PFSK-1 (cell line): ENCODE measurements around the gene DYNC1H1.

ENCODE experiments used
- FOXP2 ChIP-seq: optimal IDR thresholded peaks from 2 replicates; pipeline ENCODE3; 2011; ENCODE audit warnings: borderline replicate concordance, control low read depth, inconsistent platforms; ENCODE audit not compliant: insufficient read depth; ENCODE audit errors: extremely low read length, extremely low read depth
- POLR2AphosphoS5 ChIP-seq: IDR thresholded peaks from 2 replicates; pipeline ENCODE4 v1.6.1; 2012; ENCODE audit warnings: low read depth, mild to moderate bottlenecking, control low read depth, low read length, moderate library complexity
- SIN3A ChIP-seq: IDR thresholded peaks from 2 replicates; pipeline ENCODE4 v1.6.1; 2012; ENCODE audit warnings: mild to moderate bottlenecking, low read length, moderate library complexity, borderline replicate concordance; ENCODE audit not compliant: insufficient read depth
- TAF1 ChIP-seq: IDR thresholded peaks from 2 replicates; pipeline ENCODE4 v1.6.1; 2012; ENCODE audit warnings: low read length, control low read depth, borderline replicate concordance; ENCODE audit not compliant: insufficient read depth
- TF ChIP-seq, protein P1 (sequence below), 2 experiments: IDR thresholded peaks; 2 replicates each; pipeline versions ENCODE4 v1.6.1 to v1.8.0; 2011 to 2012; ENCODE audit warnings: low read depth in 2 of 2, low read length in 2 of 2, control low read depth in 1 of 2, inconsistent platforms in 1 of 2, mild to moderate bottlenecking in 1 of 2, moderate library complexity in 1 of 2; ENCODE audit not compliant: insufficient read depth in 1 of 2

DYNC1H1 gene

DNA sequence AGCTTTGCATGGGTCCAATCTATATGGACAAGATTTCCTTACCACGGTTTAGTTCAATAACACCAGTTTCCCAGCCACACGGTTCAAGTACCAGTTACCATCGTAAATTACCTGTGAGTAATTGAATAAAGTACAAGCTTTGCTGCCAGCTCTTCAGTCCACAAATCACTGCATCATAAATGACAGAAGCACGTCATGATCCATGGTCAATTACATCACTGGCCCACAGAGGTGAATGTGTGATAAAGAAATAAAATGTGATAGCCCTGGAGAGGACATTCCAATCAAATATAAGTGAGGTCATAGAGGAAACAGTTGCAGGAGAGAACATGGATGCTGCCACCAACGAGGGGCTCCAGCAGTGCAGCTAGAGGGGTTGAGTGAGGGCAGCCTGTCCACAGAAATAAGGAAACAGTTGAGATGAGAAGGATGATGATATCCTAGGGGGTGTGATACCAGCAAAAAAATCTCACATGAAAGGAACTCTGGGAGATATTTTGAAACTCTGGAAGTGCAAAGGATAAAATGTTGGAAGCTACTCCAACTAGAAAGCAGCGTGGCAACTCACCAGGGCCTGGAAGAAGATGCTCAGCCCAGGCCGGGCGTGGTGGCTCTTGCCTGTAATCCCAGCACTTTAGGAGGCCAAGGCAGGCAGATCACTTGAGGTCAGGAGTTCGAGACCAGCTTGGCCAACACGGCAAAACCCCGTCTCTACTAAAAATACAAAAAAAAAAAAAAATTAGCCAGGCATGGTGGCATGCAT, 5.8 kb upstream of the DYNC1H1 start:
- TF ChIP-seq SIN3A = no peak
- TF ChIP-seq TAF1 = no peak
- no peak for TF ChIP-seq FOXP2
- TF ChIP-seq, protein P1, sequence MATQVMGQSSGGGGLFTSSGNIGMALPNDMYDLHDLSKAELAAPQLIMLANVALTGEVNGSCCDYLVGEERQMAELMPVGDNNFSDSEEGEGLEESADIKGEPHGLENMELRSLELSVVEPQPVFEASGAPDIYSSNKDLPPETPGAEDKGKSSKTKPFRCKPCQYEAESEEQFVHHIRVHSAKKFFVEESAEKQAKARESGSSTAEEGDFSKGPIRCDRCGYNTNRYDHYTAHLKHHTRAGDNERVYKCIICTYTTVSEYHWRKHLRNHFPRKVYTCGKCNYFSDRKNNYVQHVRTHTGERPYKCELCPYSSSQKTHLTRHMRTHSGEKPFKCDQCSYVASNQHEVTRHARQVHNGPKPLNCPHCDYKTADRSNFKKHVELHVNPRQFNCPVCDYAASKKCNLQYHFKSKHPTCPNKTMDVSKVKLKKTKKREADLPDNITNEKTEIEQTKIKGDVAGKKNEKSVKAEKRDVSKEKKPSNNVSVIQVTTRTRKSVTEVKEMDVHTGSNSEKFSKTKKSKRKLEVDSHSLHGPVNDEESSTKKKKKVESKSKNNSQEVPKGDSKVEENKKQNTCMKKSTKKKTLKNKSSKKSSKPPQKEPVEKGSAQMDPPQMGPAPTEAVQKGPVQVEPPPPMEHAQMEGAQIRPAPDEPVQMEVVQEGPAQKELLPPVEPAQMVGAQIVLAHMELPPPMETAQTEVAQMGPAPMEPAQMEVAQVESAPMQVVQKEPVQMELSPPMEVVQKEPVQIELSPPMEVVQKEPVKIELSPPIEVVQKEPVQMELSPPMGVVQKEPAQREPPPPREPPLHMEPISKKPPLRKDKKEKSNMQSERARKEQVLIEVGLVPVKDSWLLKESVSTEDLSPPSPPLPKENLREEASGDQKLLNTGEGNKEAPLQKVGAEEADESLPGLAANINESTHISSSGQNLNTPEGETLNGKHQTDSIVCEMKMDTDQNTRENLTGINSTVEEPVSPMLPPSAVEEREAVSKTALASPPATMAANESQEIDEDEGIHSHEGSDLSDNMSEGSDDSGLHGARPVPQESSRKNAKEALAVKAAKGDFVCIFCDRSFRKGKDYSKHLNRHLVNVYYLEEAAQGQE (IDR thresholded peaks at IDR 0.05; ENCODE audit: insufficient read depth in 1 of 2, low read depth in 2 of 2, low read length in 2 of 2) = no peak
- TF ChIP-seq POLR2AphosphoS5 = no peak

- TF ChIP-seq, protein P1 (IDR thresholded peaks at IDR 0.05; ENCODE audit: insufficient read depth in 1 of 2, low read depth in 2 of 2, low read length in 2 of 2) = no peak
- TF ChIP-seq POLR2AphosphoS5 (no peak), TAF1 (no peak), FOXP2 (no peak), SIN3A (no peak)
Observed at GRCh38 chr14:101959277-101959676, 5.1 kb upstream of the DYNC1H1 start.

GRCh38 chr14:101960225-101960624, 4.1 kb upstream of the DYNC1H1 start:
- no peak for TF ChIP-seq FOXP2
- TF ChIP-seq POLR2AphosphoS5 = no peak
- TF ChIP-seq, protein P1 (IDR thresholded peaks at IDR 0.05; ENCODE audit: insufficient read depth in 1 of 2, low read depth in 2 of 2, low read length in 2 of 2) = no peak
- TF ChIP-seq TAF1 = no peak
- TF ChIP-seq SIN3A = no peak

GRCh38 chr14:101961011-101961721, 3.2 kb upstream of the DYNC1H1 start:
- TF ChIP-seq SIN3A (no peak), FOXP2 (no peak), POLR2AphosphoS5 (no peak), TAF1 (no peak)
- TF ChIP-seq, protein P1 (IDR thresholded peaks at IDR 0.05; ENCODE audit: insufficient read depth in 1 of 2, low read depth in 2 of 2, low read length in 2 of 2) = no peak
